ENCODE results near the gene ZC3H7B.
"Not testable (repeated sequence)": the region's sequence is repeated elsewhere in the genome, so short reads cannot be mapped to it uniquely, and the experiment has no call there.

The ZC3H7B gene

DNA sequence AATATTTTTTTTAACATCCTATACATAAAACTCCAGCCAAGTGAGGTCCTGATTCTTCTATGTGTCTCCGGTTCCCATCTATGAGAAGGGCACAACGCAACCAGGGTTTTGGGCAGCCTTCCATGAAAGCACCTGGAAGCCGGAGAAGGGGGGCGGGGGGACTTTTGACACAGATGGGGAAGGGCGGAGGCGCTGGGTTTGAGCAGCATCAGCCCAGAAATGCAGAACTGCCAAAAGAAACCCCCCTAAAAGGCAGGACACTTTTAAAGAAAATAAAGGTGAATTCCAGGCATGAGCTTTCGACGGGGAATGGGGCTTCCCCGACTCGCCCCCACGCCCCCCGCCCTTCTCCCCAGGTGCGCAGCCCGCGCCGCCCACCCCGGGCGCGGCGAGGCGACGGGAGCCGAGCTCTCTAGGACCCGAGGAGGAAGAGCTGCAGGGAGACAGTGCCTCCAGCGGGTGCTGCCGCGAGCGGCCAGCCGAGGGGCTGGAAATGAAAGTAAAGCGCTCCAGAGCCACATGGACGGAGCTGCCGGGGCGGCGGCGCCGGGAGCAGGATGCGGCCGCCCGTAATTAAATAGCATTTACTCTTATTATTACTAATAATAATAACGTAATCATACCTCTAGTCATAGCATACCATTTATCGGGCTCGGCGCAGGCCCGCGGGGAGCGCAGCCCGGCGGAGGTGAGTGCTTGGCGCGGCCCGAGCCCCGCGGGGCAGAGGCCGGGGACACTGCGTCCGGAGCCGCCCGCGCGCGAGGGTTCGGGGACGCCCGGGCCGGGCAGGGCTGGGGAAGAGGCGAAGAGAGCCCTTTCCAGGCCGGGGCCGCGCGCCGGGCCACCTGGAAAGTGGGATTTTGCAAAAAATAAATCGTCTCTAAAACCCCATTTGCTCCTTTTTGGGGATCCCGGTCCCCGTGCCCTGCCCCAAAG, at the start of gene ZC3H7B:
ZC3H7B (plus strand) TSS at position 441 of the 936 bp plus-strand sequence. CDS start 19,136 bp downstream, outside the sequence.
- peak; percentile 96 to 97 for ATAC-seq

DNA sequence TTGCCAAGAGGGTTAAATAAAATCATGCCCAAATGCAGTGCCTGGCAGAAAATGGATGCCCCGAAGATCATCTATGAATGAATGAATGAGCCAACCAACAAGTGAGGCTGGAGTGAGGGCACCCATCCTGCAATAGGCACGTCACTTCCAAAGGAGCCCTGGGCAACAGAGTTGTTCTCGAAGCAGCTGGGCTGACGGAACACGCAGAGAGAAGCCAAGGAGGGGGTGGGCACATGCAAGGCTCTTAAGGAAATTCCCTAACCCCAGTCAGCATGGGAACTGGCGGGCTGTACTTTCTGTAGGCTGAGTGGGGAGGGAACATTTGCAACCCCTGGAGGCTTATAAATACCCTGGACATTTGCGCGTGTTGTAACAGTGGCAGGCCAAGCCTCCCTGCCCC, 49.0 kb upstream of the ZC3H7B start:
- ATAC-seq = no peak

DNA sequence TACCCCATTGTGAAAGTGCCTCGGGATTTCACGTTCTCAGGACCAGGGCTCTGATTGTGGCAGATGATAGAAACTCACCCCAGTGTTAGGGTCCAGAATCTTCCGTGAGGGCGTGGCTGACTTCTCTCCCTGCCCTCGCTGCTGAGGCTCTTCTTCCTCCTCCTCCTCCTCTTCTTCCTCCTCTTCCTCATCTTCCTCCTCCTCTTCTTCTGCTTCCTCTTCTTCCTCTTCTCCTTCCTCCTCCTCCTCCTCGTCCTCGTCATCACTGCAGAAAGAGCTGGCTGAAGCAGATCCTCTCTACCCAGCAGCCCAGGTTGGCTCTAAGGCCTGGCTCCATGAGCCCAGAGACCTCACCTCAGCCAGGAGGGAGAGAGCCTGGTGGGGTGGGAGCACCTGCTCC, 47.1 kb upstream of the ZC3H7B start:
- ATAC-seq = no peak

DNA sequence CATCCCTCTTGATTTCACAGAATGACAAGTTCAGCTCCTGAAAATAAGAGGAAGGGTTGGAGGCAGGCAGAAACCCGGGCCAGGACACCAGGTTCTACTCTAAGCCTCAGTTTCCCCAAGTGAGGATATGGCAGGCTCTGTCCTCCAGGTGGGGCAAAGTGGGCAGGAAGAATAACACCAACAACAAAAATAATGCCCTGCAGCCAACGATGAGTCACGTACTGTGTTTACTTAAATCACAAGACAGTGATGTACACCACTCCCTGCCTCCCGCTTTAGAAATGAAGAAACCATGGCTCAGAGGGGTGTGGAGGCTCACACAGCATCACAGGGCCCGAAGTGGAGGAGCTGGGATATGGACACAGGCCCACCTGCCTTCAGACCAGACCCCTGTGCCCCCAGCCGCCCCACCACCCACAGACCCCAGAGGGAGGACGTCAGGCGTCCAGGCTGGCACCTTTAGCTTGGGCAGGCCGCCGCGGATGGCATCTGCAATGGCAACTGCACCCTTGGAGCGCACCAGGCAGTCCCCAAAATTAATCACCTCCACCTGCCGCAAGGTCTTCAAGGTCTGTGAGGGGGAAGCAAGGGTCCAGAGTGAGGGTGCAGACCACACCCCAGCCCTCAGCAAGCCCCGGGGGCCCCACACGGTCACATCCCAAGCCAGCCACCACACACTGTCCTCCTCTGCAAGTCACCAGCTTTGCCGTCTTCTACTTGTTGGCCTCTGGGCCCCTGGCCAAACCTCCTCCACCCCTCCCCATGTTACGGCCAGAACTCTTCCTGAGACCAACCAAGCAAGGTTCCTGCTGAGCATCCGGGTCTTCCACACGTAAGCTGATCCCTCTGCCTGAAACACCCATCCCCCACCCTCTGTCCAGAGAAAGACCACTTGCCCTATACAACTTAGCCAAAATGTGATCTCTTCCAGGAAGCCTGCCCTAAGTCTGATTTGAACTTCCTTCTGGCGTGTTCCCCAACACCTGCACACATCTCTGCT, 44.8 kb upstream of the ZC3H7B start:
- no peak for ATAC-seq

DNA sequence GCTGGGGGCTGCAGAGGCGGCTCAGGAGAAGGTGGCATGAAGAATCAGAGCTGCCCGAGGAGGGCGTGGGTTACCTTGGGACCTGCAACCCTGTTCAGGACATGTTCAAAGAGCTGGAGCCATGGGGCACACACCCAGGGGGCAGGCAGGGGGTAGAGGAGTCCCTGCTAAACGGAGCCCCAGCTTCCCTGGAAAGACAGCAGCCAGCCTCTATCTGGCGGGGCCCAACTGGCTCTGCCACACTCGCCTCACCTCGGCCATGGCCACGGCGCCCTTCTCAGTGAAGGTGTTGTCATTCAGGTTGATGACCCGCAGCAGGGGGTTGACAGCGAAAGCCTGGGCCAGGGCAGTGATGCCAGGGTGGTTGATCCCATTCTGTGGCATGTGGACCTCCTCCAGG, 43.6 kb upstream of the ZC3H7B start:
- no peak for ATAC-seq

- not testable (repeated sequence) for ATAC-seq
These were observed 41.6 kb upstream of the ZC3H7B start for GRCh38 chr22:41259756-41260155.

DNA sequence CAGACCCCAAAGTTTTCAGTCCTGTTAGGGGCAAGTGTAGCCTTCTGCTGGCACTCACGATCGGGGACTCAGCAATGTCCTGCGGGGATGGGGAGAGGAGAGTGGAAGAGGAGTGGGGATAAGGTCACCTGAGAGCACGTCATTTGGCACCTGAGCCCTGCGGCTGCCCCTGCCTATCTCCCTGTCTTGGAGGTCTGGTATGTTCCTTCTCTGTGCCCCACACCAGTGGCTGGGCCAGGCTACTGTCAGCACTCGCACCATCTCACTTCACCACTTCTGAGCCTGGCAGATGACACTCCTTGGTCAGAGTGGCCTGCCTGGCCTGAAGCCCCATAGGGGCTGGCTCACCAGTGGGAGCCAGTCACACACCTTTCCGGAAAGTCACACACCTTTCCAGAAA, 40.5 kb upstream of the ZC3H7B start:
- ATAC-seq = no peak

- no peak for ATAC-seq
These were observed 39.6 kb upstream of the ZC3H7B start for GRCh38 chr22:41261541-41262249.

DNA sequence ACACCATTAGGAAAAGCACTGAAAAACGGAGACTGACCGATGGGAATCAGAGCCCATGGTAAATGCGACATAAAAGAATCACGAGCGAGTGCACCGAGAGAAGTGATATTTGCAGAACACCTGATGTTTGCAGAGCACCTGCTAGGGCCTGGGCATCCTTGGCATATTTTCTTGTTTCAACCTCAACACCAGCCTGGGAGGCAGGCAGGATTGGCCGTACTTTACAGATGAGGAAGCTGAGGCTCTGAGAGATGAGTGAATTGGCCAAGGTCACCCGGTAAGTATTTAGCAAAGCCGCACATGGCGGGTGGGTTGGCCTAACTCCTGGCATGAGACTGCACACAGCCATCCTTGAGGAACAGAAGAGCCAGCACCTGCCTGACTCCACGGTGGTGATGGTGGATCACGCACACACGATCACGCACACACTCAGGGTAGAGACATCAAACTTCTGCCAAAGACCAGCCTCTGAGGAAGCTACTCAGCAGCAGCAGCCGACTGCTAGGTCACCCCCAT, 39.0 kb upstream of the ZC3H7B start:
- ATAC-seq = no peak

GRCh38 chr22:41263704-41264103, 37.6 kb upstream of the ZC3H7B start:
- ATAC-seq = no peak

GRCh38 chr22:41264408-41264941, 36.9 kb upstream of the ZC3H7B start:
- ATAC-seq = no peak

- no peak for ATAC-seq
These were observed 33.4 kb upstream of the ZC3H7B start for GRCh38 chr22:41267958-41268357.

DNA sequence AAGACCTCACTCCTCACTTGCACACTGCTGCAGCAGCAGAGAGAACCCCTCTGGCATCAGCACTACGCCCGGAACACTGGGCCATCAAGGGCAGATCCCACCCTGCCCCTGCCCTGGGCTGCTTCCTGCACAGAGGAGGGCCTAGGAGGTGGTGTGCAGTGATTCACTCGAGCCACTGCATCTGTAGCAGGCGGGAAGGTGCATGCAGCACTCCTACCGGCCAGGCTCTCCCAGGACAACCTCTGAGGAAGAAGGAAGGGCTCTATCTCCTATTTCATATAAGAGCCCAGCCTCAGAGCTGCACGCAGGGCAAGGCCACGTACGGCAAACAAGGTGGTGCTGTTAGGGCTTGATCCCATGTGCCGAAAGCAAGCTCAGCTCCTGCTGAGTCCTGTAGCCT, 29.5 kb upstream of the ZC3H7B start:
- no peak for ATAC-seq

DNA sequence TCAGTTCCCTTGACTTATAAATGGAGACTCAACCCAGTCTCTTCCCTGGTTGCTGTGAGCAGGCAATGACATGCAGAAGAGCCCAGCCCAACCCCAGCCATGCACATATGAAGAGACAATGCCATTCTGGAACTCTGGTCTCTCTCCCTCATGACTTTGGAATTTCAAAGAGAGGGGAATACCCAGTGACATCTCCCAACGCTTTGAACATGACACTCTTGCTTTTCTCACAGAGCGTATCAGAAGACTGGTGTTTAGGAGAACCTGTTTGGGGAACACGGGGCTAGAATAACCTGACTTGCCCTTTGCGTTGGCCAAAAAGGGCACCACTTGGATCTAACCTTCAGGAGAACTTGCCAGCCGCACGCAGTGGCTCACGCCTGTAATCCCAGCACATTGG, 28.2 kb upstream of the ZC3H7B start:
- ATAC-seq = no peak

- no peak for ATAC-seq
These were observed 26.5 kb upstream of the ZC3H7B start for GRCh38 chr22:41274856-41275255.

DNA sequence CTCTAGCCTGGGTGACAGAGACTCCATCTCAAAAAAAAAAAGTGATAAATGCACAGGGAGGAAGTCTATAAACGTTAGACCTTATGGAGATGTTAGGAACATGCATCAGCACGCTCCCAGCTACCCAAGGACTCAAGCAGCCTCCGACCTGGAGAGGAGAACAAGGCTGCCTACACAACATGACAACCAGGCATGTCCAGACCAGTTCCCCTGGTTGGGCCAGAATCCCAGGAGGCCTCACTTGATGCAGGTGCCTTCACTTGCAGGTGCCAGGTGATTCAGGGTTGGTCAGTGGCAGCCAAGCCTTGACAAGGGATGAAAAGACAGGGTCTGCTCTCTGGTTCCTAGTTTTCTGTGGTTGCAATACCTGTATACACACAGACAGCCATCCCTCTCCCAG, 21.3 kb upstream of the ZC3H7B start:
- ATAC-seq = no peak

GRCh38 chr22:41280854-41281253, 20.5 kb upstream of the ZC3H7B start:
- no peak for ATAC-seq

- ATAC-seq = no peak
These were observed 16.9 kb upstream of the ZC3H7B start for GRCh38 chr22:41284465-41284864.

GRCh38 chr22:41285441-41285819, 15.9 kb upstream of the ZC3H7B start:
- ATAC-seq = peak; percentile 66 to 68

GRCh38 chr22:41285820-41286638, 15.3 kb upstream of the ZC3H7B start, which contains the start of gene RANGAP1:
Gene RANGAP1, minus strand, starts transcription at chr22:41286187. Its CDS starts 5,143 bp downstream, at chr22:41281044.
- ATAC-seq = peak; percentile 91 to 94

- ATAC-seq = peak; percentile 15 to 19
These were observed 14.7 kb upstream of the ZC3H7B start for GRCh38 chr22:41286639-41287091.
